Thoracic aorta (tissue), 2 donors: ENCODE measurements around the gene RASGEF1B. TPM values are rescaled to one million over a fixed set of nuclear protein-coding genes. Genes with fewer than 3 reads are reported as not detected.

ENCODE experiments used
- ATAC-seq: fragments of 150-250 bp; one replicate; pipeline ENCODE4 v1.8.0; 2017; ENCODE audit warnings: low read depth; ENCODE audit not compliant: insufficient number of reproducible peaks, low FRiP score
- DNase-seq: peaks from one replicate; pipeline ENCODE4 v3.0.0-alpha.2; 2020; ENCODE audit warnings: low spot score
- H3K27ac ChIP-seq, 2 donors: fragments of 200-600 bp; sonication (generic); 1 replicate in 1 of 2; 2 replicates in 1 of 2; pipeline ENCODE4 v1.5.1; 2016; ENCODE audit warnings: mild to moderate bottlenecking in 2 of 2, moderate library complexity in 2 of 2
- H3K27me3 ChIP-seq: fragments of 200-600 bp; sonication (generic); replicated peaks from 2 replicates; pipeline ENCODE4 v1.6.0; 2016; ENCODE audit warnings: mild to moderate bottlenecking; ENCODE audit not compliant: insufficient read depth
- H3K36me3 ChIP-seq: fragments of 200-600 bp; sonication (generic); one replicate; pipeline ENCODE4 v1.5.1; 2016
- H3K4me1 ChIP-seq, 2 donors: fragments of 200-600 bp; sonication (generic); 1 replicate in 1 of 2; 2 replicates in 1 of 2; pipeline versions ENCODE4 v1.5.1 to v1.6.0; 2016; ENCODE audit warnings: low read depth in 2 of 2, mild to moderate bottlenecking in 1 of 2; ENCODE audit not compliant: control insufficient read depth in 1 of 2
- H3K4me3 ChIP-seq: fragments of 200-600 bp; sonication (generic); 2 replicates; pipeline ENCODE4 v1.5.1; 2016; ENCODE audit warnings: mild to moderate bottlenecking
- H3K9me3 ChIP-seq: fragments of 200-600 bp; sonication (generic); 2 replicates; pipeline ENCODE4 v1.5.1; 2016
- CTCF ChIP-seq: fragments of 200-600 bp; sonication (generic); IDR thresholded peaks from one replicate; pipeline ENCODE4 v1.5.1; 2019; ENCODE audit warnings: antibody characterized with exemption
- total RNA-seq, 2 donors: library from RNA; depleted of rRNA; stranded (reverse); fragments of >200 nt; gene quantifications; one replicate each; pipeline versions ENCODE4 v1.1.0 to v1.2.3, GENCODE V29; 2016

The RASGEF1B gene
- total RNA-seq, 2 donors from 2014 or later, result 24.4 to 42.0 TPM

DNA sequence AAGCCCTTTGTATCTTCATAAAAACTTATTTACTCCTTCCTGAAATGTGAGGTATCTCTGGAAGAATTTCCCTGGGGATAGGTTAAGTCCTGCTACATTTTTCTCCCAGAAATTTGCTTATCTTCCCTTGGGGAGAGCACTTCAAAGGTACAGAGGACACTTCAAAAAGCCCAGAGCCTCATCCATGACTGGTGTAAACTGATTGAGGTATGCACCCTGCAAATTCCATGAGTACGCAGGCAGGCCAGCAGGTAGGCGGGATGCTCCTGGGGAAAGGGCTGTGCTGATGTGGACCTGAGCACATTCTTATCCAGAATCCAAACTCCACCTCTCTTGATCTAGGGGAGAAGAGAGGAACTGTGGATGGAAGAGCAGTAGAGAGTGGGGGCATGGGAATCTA is 26.3 kb upstream of the RASGEF1B start:
- H3K9me3 ChIP-seq, result no peaks in the 10 kb centered on the region
- no peak for ATAC-seq
- H3K4me1 ChIP-seq, result peaks cover 0 to 4% of the 10 kb centered on the region in 2 donors
- no peaks in the 10 kb centered on the region for H3K36me3 ChIP-seq
- no peak for DNase-seq
- no peak for TF ChIP-seq CTCF
- H3K27ac ChIP-seq, result no peak overlapping the region
- H3K27me3 ChIP-seq, result no peaks in the 10 kb centered on the region
- H3K4me3 ChIP-seq, result no peak overlapping the region

DNA sequence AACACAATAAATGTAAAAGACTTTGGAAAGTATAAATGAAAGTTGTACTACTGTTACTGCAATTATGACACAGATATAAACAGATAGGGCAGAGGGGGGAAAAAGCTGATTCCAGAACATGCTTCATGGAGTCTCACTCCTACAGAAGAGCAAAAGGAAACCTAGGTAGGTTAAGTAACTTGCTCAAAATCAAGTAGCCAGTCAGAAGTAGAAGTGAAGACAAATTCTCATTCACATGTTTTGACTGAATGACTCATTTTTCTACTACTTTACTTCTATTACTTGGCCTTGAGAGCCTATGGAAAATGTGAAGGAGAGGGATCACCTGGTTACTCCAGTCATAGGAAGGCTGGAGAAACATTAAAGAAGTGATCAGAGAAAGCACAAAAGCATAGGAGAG is 23.6 kb upstream of the RASGEF1B start:
- H3K4me3 ChIP-seq, result no peak overlapping the region
- peaks cover 0 to 8% of the 10 kb centered on the region in 2 donors for H3K4me1 ChIP-seq
- no peak for DNase-seq
- no peaks in the 10 kb centered on the region for H3K27me3 ChIP-seq
- H3K27ac ChIP-seq, result no peak overlapping the region
- no peaks in the 10 kb centered on the region for H3K36me3 ChIP-seq
- no peak for TF ChIP-seq CTCF
- no peaks in the 10 kb centered on the region for H3K9me3 ChIP-seq
- ATAC-seq, result no peak

- no peaks in the 10 kb centered on the region for H3K9me3 ChIP-seq
- DNase-seq, result no peak
- H3K4me3 ChIP-seq, result peak overlapping the region; percentile 43
- peaks cover 0 to 8% of the 10 kb centered on the region in 2 donors for H3K4me1 ChIP-seq
- no peak overlapping the region for H3K27ac ChIP-seq
- H3K36me3 ChIP-seq, result no peaks in the 10 kb centered on the region
- no peaks in the 10 kb centered on the region for H3K27me3 ChIP-seq
- TF ChIP-seq CTCF, result no peak
- ATAC-seq, result no peak
Measured at GRCh38 chr4:81494031-81494431, 22.3 kb upstream of the RASGEF1B start.

GRCh38 chr4:81492606-81493230 is 21.0 kb upstream of the RASGEF1B start:
- Histone ChIP-seq H3K27me3 (no peaks in the 10 kb centered on the region), H3K4me1 (peaks cover 0 to 8% of the 10 kb centered on the region in 2 donors), H3K27ac (no peak overlapping the region), H3K9me3 (no peaks in the 10 kb centered on the region), H3K36me3 (no peaks in the 10 kb centered on the region), H3K4me3 (no peak overlapping the region)
- no peak for TF ChIP-seq CTCF
- ATAC-seq (no peak), DNase-seq (no peak)

- no peaks in the 10 kb centered on the region for H3K9me3 ChIP-seq
- peaks cover 0 to 8% of the 10 kb centered on the region in 2 donors for H3K4me1 ChIP-seq
- H3K27me3 ChIP-seq, result no peaks in the 10 kb centered on the region
- no peak overlapping the region for H3K4me3 ChIP-seq
- no peak for DNase-seq
- H3K36me3 ChIP-seq, result no peaks in the 10 kb centered on the region
- no peak overlapping the region for H3K27ac ChIP-seq
- TF ChIP-seq CTCF, result no peak
- ATAC-seq, result peak; percentile 31
Measured at GRCh38 chr4:81491943-81492342, 20.2 kb upstream of the RASGEF1B start.
